SK-N-MC (cell line): ENCODE data around the gene TBC1D1.

Source experiments
- EZH2 ChIP-seq: fragments of 200-600 bp; sonication (generic); IDR thresholded peaks from one replicate; pipeline ENCODE4 v1.6.1; 2017; ENCODE audit warnings: antibody characterized with exemption
- FOXP2 ChIP-seq: optimal IDR thresholded peaks from 2 replicates; pipeline ENCODE3; 2011; ENCODE audit warnings: mild to moderate bottlenecking, moderate library complexity; ENCODE audit not compliant: insufficient read depth; ENCODE audit errors: extremely low read length, control extremely low read depth
- POLR2AphosphoS5 ChIP-seq: IDR thresholded peaks from 2 replicates; pipeline ENCODE4 v1.6.1; 2012; ENCODE audit warnings: mild to moderate bottlenecking, low read depth, low read length, borderline replicate concordance

- no peak for TF ChIP-seq EZH2
- no peak for TF ChIP-seq POLR2AphosphoS5
- TF ChIP-seq FOXP2, result no peak
Observed at GRCh38 chr4:38167973-38168372, 277.1 kb downstream of the TBC1D1 start.
